GM20000 (cell line): ENCODE measurements around the gene EXD3.
A peak's percentile ranks its signal among the peaks of the same experiment; 100 is the strongest.

Experiments used
- DNase-seq: peaks from one replicate; pipeline ENCODE4 v3.0.0; 2012; ENCODE audit warnings: low spot score
- CTCF ChIP-seq: IDR thresholded peaks from 2 replicates; pipeline ENCODE4 v1.5.1; 2012; ENCODE audit warnings: mild to moderate bottlenecking, control low read depth; ENCODE audit errors: extremely low read depth, missing control alignments

EXD3 gene

GRCh38 chr9:137456061-137456863 is 33.3 kb upstream of the EXD3 start:
- DNase-seq, result no peak
- no peak for TF ChIP-seq CTCF

- no peak for DNase-seq
These were observed 32.5 kb upstream of the EXD3 start for GRCh38 chr9:137455359-137455991.

GRCh38 chr9:137454597-137455358 is 31.8 kb upstream of the EXD3 start:
- no peak for DNase-seq
- TF ChIP-seq CTCF, result no peak

More at GRCh38 chr9:137455359-137455991, 32.5 kb upstream of the EXD3 start:
- no peak for TF ChIP-seq CTCF

DNA sequence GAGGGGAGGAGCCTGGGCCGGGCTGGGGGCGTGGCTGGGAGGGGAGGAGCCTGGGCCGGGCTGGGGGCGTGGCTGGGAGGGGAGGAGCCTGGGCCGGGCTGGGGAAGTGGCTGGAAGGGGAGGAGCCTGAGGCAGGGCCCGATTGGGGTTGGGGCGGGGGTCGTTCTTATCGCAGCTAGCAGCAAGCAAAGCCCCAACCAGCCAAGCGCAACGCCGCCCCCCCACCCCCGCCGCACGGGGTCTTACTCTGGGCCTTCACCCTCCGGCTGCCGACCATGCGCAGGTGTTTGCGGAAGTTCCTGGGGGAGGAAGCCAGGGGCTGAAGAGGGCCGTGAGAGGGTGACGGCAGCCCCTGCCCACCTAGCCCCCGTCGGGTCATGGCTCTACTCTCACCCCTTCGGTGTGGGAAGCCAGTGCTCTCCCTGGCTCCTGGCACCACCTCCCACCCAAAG is 31.2 kb upstream of the EXD3 start:
- DNase-seq, result peak; percentile 81
- TF ChIP-seq CTCF, result no peak

- no peak for TF ChIP-seq CTCF
- DNase-seq, result peak; percentile 96
These were observed 30.7 kb upstream of the EXD3 start for GRCh38 chr9:137453643-137454081.

GRCh38 chr9:137452761-137453642 is 30.0 kb upstream of the EXD3 start:
- no peak for DNase-seq
- TF ChIP-seq CTCF, result no peak
